ENCODE data around the gene SUN5. TPM values are rescaled to one million over a fixed set of nuclear protein-coding genes. Genes with fewer than 3 reads are reported as not detected.

Gene SUN5
- total and polyA plus RNA-seq, 2 donors (not counting 1 experiment from before 2014, with no cell fraction given) = not detected

- no peaks in the 10 kb centered on the region for H3K79me2 ChIP-seq (ENCODE audit: control insufficient read depth, insufficient read depth, low read length)
- 81% methylated on average over 3 of the region's 4 CpGs for WGBS (ENCODE audit: insufficient coverage)
- H3K36me3 ChIP-seq (replicated peaks in 1 of 2; ENCODE audit: control extremely low read depth in 1 of 2, control insufficient read depth in 1 of 2, extremely low read depth in 1 of 2, insufficient read depth in 2 of 2, low read length in 1 of 2) = no peaks in the 10 kb centered on the region
- H4K20me1 ChIP-seq (ENCODE audit: control insufficient read depth, insufficient read depth, low read length, poor library complexity, severe bottlenecking) = no peaks in the 10 kb centered on the region
- DNase-seq (peak; percentile 22), ATAC-seq (ENCODE audit: low read depth) (no peak)
- no peak overlapping the region for H3K27ac ChIP-seq (ENCODE audit: low read length in 2 of 2)
- H2AFZ ChIP-seq (ENCODE audit: insufficient read depth, low read depth, low read length, poor library complexity, severe bottlenecking) = no peak overlapping the region
- Mint-ChIP-seq H3K27ac (no peak overlapping the region), H3K4me3 (no peak overlapping the region), H3K4me1 (peaks cover 3% of the 10 kb centered on the region), H3K9me3 (ENCODE audit: insufficient read depth) (peaks cover 4% of the 10 kb centered on the region), H3K27me3 (no peaks in the 10 kb centered on the region)
- ChIA-PET POLR2A (no interaction called here), CTCF (interaction anchor here (1.5 kb wide), 1 partner anchor 103 kb away, joined by 5 read pairs; no protein-coding TSS in a partner anchor)
- no peak for TF ChIP-seq EZH2 (IDR thresholded peaks at IDR 0.05; ENCODE audit: borderline replicate concordance, insufficient read depth, low read depth, low read length, poor library complexity, severe bottlenecking)
- TF ChIP-seq, protein P1, sequence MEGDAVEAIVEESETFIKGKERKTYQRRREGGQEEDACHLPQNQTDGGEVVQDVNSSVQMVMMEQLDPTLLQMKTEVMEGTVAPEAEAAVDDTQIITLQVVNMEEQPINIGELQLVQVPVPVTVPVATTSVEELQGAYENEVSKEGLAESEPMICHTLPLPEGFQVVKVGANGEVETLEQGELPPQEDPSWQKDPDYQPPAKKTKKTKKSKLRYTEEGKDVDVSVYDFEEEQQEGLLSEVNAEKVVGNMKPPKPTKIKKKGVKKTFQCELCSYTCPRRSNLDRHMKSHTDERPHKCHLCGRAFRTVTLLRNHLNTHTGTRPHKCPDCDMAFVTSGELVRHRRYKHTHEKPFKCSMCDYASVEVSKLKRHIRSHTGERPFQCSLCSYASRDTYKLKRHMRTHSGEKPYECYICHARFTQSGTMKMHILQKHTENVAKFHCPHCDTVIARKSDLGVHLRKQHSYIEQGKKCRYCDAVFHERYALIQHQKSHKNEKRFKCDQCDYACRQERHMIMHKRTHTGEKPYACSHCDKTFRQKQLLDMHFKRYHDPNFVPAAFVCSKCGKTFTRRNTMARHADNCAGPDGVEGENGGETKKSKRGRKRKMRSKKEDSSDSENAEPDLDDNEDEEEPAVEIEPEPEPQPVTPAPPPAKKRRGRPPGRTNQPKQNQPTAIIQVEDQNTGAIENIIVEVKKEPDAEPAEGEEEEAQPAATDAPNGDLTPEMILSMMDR (IDR thresholded peaks at IDR 0.05) = peak; percentile 23
- H3K27me3 ChIP-seq (replicated peaks in 1 of 4; ENCODE audit: control extremely low read depth in 1 of 4, control insufficient read depth in 3 of 4, insufficient read depth in 4 of 4, low read length in 3 of 4) = no peaks in the 10 kb centered on the region
- intact Hi-C loops (cut with micrococcal nuclease) = loop anchor here (2.0 kb wide), 1 partner anchor 102 kb away; no protein-coding TSS in a partner anchor
- peaks cover 0 to 13% (median 7%) of the 10 kb centered on the region in 3 donors for H3K9me3 ChIP-seq (ENCODE audit: control extremely low read depth in 1 of 3, control insufficient read depth in 2 of 3, insufficient read depth in 1 of 3, low read length in 2 of 3)
- peaks cover under 1 to 1% of the 10 kb centered on the region in 2 donors for H3K4me1 ChIP-seq (ENCODE audit: control insufficient read depth in 2 of 2, insufficient read depth in 2 of 2, low read length in 2 of 2)
- no peak overlapping the region for H3K9ac ChIP-seq (ENCODE audit: low read length)
- H3K4me2 ChIP-seq (replicated peaks; ENCODE audit: low read depth, low read length, poor library complexity, severe bottlenecking) = no peak overlapping the region
- no peak overlapping the region for H3K4me3 ChIP-seq (ENCODE audit: control extremely low read depth in 1 of 5, extremely low read depth in 1 of 5, insufficient read depth in 1 of 5, low read depth in 2 of 5, low read length in 4 of 5)
Observed at GRCh38 chr20:33005132-33005566, 916 bp upstream of the SUN5 start.

DNA sequence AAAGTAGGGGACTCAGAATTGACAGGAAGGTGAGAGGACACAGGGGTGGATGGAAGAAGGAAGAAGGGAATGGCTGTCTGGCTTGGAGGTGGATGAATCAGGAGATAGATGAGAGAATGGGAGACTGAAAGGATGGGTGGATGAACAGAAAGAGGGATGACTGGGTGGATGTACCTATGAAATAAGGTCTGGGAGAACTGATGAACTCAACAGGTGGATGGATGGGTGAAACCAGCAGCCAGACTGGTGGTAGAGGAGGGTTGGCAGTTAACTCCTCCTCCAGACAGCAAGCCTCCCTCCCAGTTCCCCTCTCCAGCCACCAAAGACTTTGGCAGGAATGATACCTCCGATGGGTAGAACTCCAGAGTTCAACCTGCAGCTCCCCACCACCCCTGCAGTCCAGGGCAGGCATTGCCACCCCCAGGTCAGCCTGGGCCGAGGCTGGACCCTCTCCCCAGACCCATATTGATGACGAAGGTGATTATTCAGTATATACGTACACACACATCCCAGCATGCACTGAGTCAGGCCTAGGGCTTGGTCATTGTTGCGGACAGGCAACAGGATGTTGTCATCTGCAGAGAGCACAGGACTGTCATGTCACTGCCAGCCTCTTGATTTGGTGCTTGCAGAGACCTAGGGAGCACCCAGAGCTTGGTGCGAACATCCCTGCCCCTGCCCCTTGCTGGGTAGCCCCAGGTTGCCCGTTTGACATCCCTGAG lies 2.0 kb downstream of the SUN5 start:
- no peaks in the 10 kb centered on the region for H3K36me3 ChIP-seq (replicated peaks in 1 of 2; ENCODE audit: control extremely low read depth in 1 of 2, control insufficient read depth in 1 of 2, extremely low read depth in 1 of 2, insufficient read depth in 2 of 2, low read length in 1 of 2)
- no peak overlapping the region for H3K4me3 Mint-ChIP-seq
- H2AFZ ChIP-seq (ENCODE audit: insufficient read depth, low read depth, low read length, poor library complexity, severe bottlenecking) = no peak overlapping the region
- peaks cover 4% of the 10 kb centered on the region for H3K9me3 Mint-ChIP-seq (ENCODE audit: insufficient read depth)
- no peak for TF ChIP-seq EZH2 (IDR thresholded peaks at IDR 0.05; ENCODE audit: borderline replicate concordance, insufficient read depth, low read depth, low read length, poor library complexity, severe bottlenecking)
- TF ChIP-seq, protein P1 (IDR thresholded peaks at IDR 0.05) = no peak
- no peaks in the 10 kb centered on the region for H3K27me3 Mint-ChIP-seq
- H3K9ac ChIP-seq (ENCODE audit: low read length) = no peak overlapping the region
- peaks cover 0 to 13% (median 7%) of the 10 kb centered on the region in 3 donors for H3K9me3 ChIP-seq (ENCODE audit: control extremely low read depth in 1 of 3, control insufficient read depth in 2 of 3, insufficient read depth in 1 of 3, low read length in 2 of 3)
- H3K4me1 ChIP-seq (ENCODE audit: control insufficient read depth in 2 of 2, insufficient read depth in 2 of 2, low read length in 2 of 2) = peaks cover 7 to 8% of the 10 kb centered on the region in 2 donors
- DNase-seq = no peak
- no peaks in the 10 kb centered on the region for H4K20me1 ChIP-seq (ENCODE audit: control insufficient read depth, insufficient read depth, low read length, poor library complexity, severe bottlenecking)
- intact Hi-C loops (cut with micrococcal nuclease) = no loop called here
- H3K4me2 ChIP-seq (replicated peaks; ENCODE audit: low read depth, low read length, poor library complexity, severe bottlenecking) = no peak overlapping the region
- H3K27me3 ChIP-seq (replicated peaks in 1 of 4; ENCODE audit: control extremely low read depth in 1 of 4, control insufficient read depth in 3 of 4, insufficient read depth in 4 of 4, low read length in 3 of 4) = no peaks in the 10 kb centered on the region
- H3K79me2 ChIP-seq (ENCODE audit: control insufficient read depth, insufficient read depth, low read length) = no peaks in the 10 kb centered on the region
- H3K4me3 ChIP-seq (ENCODE audit: control extremely low read depth in 1 of 5, extremely low read depth in 1 of 5, insufficient read depth in 1 of 5, low read depth in 2 of 5, low read length in 4 of 5) = no peak overlapping the region
- ChIA-PET CTCF (interaction anchor here (1.0 kb wide), 1 partner anchor 100 kb away, joined by 3 read pairs; no protein-coding TSS in a partner anchor), POLR2A (no interaction called here)
- H3K27ac Mint-ChIP-seq = no peak overlapping the region
- peaks cover 9% of the 10 kb centered on the region for H3K4me1 Mint-ChIP-seq
- no peak for ATAC-seq (ENCODE audit: low read depth)
- 96% methylated on average over 7 of the region's 7 CpGs for WGBS (ENCODE audit: insufficient coverage)
- no peak overlapping the region for H3K27ac ChIP-seq (ENCODE audit: low read length in 2 of 2)

Data from B cell (primary cell).